Psoas muscle (tissue), 8 donors: Measurements from ENCODE around the gene PHF10. TPM values are rescaled to one million over a fixed set of nuclear protein-coding genes. Genes with fewer than 3 reads are reported as not detected.

ENCODE experiments used
- ATAC-seq, 4 donors: fragments of 200-7000 bp; cut with Tn5 transposase; one replicate each; pipeline ENCODE4 v1.9.1; 2020; ENCODE audit warnings: moderate library complexity in 3 of 4, mild to moderate bottlenecking in 2 of 4
- DNase-seq, 2 donors: peaks; one replicate each; pipeline ENCODE4 v3.0.0-alpha.2; 2020
- H3K27ac ChIP-seq: fragments of 200-600 bp; one replicate; pipeline ENCODE4 v1.8.0; 2022
- H3K27me3 ChIP-seq, 3 donors: fragments of 200-600 bp in 1 of 3; one replicate each; pipeline versions ENCODE4 v1.6.1 to v1.8.0; 2013 to 2022; ENCODE audit warnings: low read length in 2 of 3, mild to moderate bottlenecking in 2 of 3, moderate library complexity in 1 of 3; ENCODE audit not compliant: insufficient read depth in 3 of 3
- H3K36me3 ChIP-seq, 2 donors: fragments of 200-600 bp in 1 of 2; one replicate each; pipeline versions ENCODE4 v1.6.1 to v1.8.0; 2013 to 2022; ENCODE audit warnings: low read depth in 1 of 2, mild to moderate bottlenecking in 1 of 2, moderate library complexity in 1 of 2; ENCODE audit not compliant: insufficient read depth in 1 of 2
- H3K4me1 ChIP-seq: fragments of 200-600 bp; one replicate; pipeline ENCODE4 v1.8.0; 2022
- H3K4me3 ChIP-seq: fragments of 200-600 bp; one replicate; pipeline ENCODE4 v1.8.0; 2022; ENCODE audit warnings: mild to moderate bottlenecking
- H3K9me3 ChIP-seq: fragments of 200-600 bp; one replicate; pipeline ENCODE4 v1.8.0; 2022
- CTCF ChIP-seq: fragments of 200-600 bp; IDR thresholded peaks from one replicate; pipeline ENCODE4 v1.8.0; 2022; ENCODE audit warnings: antibody characterized with exemption
- WGBS, 3 donors: extraction: QIAGEN DNeasy Blood & Tissue Kit; methylation state at CpG; one replicate each; pipeline versions ENCODE4 v1.1.6 to v1.1.7; 2013; 5-methylcytosine and 5-hydroxymethylcytosine counted together
- intact Hi-C, 2 donors: fragments of 100-400 bp; cut with DNase I; formaldehyde crosslinking; loops; one replicate each; pipeline versions ENCODE4 v1.11.0 to v1.14.2; 2022
- polyA plus RNA-seq, 3 donors: library from polyadenylated mRNA; stranded (reverse); fragments of 200-250 nt; gene quantifications; one replicate each; pipeline ENCODE4 v1.2.3, GENCODE V29; 2013
- total RNA-seq, 4 donors: library from RNA; stranded (reverse); fragmentation: NEBNext Ultra II Directional in 2 of 4; extraction: Animal tissue kit (Norgen Biotek cat#: 25700) in 2 of 4; gene quantifications; one replicate each; pipeline versions ENCODE4 v1.2.1 to v1.2.4, GENCODE V29; 2021 to 2023
- donor health status: healthy with polysubstance abuse.
- donor health status: DM: no; HTN: no; CAD: no; lungs with moderate emphysema.
- donor health status: Bipolar disorder and iron deficiency.
- donor health status: healthy.
- donor health status: DM: yes; HTN: yes; CAD: no.
- donor health status: DM: no; HTN: no; CAD: no.
- donor health status: DM: no; HTN: no; CAD: no.
- donor health status: DM: yes; HTN: yes; CAD: no.

The PHF10 gene
- total and polyA plus RNA-seq, 7 donors = 20.2 to 66.6 (median 49.3) TPM

- intact Hi-C loops = no loop called here
- Histone ChIP-seq H3K4me1 (peaks cover 11% of the 10 kb centered on the region), H3K27me3 (no peaks in the 10 kb centered on the region), H3K4me3 (no peak overlapping the region), H3K27ac (no peak overlapping the region), H3K9me3 (no peaks in the 10 kb centered on the region), H3K36me3 (peaks cover 6 to 95% of the 10 kb centered on the region in 2 donors)
- TF ChIP-seq CTCF = no peak
- no peak for ATAC-seq
- DNase-seq = no peak
Observed at GRCh38 chr6:169709293-169709692, 15.0 kb downstream of the PHF10 start.

DNA sequence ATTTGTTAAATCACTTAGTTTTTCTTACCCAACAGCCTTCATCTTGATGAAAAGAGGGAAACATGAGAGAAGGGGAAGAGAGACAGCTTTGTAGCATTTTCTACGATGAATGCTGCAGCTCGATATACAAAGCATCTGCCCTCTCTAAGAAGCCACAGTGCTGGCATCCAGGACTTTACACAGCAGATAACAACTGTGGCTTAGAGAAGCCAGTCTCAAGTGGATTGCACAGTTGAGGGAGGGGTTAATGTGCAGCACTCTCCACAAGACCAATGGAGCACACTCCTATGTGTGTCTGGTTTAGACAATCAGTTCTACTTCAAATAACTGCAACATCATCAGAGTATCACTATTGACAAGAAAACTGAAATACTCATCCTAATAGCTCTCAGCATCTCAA lies 16.5 kb downstream of the PHF10 start:
- Histone ChIP-seq H3K36me3 (peaks cover 6 to 83% of the 10 kb centered on the region in 2 donors), H3K4me3 (no peak overlapping the region), H3K27ac (no peak overlapping the region), H3K4me1 (peaks cover 25% of the 10 kb centered on the region), H3K27me3 (no peaks in the 10 kb centered on the region), H3K9me3 (no peaks in the 10 kb centered on the region)
- DNase-seq (no peak), ATAC-seq (no peak)
- TF ChIP-seq CTCF = no peak
- intact Hi-C loops = no loop called here
- 82 to 85% (median 83%) methylated on average over 2 of the region's 2 CpGs for WGBS, 3 donors

GRCh38 chr6:169702840-169703246 lies 21.5 kb downstream of the PHF10 start:
- intact Hi-C loops = loop anchor here (2.0 to 5.0 kb wide), 2 partner anchors 20 to 49 kb away; partner anchors contain the start of genes DYNLT2 (in 1 of the 2) and ERMARD (in 1 of the 2)
- Histone ChIP-seq H3K27me3 (no peaks in the 10 kb centered on the region), H3K9me3 (no peaks in the 10 kb centered on the region), H3K4me3 (peak overlapping the region; percentile 90), H3K36me3 (peaks cover 3 to 34% of the 10 kb centered on the region in 2 donors), H3K27ac (peak overlapping the region; percentile 99), H3K4me1 (peaks cover 37% of the 10 kb centered on the region)
- no peak for DNase-seq
- WGBS, 3 donors = 2 to 4% (median 3%) methylated on average over 22 of the region's 22 CpGs
- TF ChIP-seq CTCF = no peak
- no peak for ATAC-seq

- Histone ChIP-seq H3K4me3 (peak within 1 kb of the TSS; percentile 90), H3K36me3 (peaks cover 3 to 29% of the 10 kb centered on the region in 2 donors), H3K9me3 (no peaks in the 10 kb centered on the region), H3K4me1 (peaks cover 37% of the 10 kb centered on the region), H3K27ac (peak within 1 kb of the TSS; percentile 99), H3K27me3 (no peaks in the 10 kb centered on the region)
- WGBS, 3 donors = 0 to 1% (median 0%) methylated on average over 57 to 92 of the region's 92 CpGs
- no peak for TF ChIP-seq CTCF
- intact Hi-C loops = loop anchor here (2.0 to 5.0 kb wide), 2 partner anchors 21 to 50 kb away; partner anchors contain the start of genes DYNLT2 (in 1 of the 2) and ERMARD (in 1 of the 2)
- DNase-seq (peak; percentile 98 to 99), ATAC-seq (peak; percentile 96 to 97 (median 96))
Observed at GRCh38 chr6:169701954-169702839, 22.1 kb downstream of the PHF10 start, which contains the start of the genes C6orf120 and WDR27. TSS of gene C6orf120 (plus strand) at chr6:169702126. CDS start at chr6:169702460, 334 bp downstream. TSS of gene WDR27 (minus strand) at chr6:169702029. CDS start at chr6:169689005, 13,024 bp downstream.
